GM10266 (cell line): ENCODE results near the gene ARHGAP1.
"Not testable (repeated sequence)": the region's sequence is repeated elsewhere in the genome, so short reads cannot be mapped to it uniquely, and the experiment has no call there.

Experiments used
- DNase-seq: peaks from one replicate; pipeline ENCODE4 v3.0.0; 2012; ENCODE audit errors: extremely low spot score
- CTCF ChIP-seq: IDR thresholded peaks from 2 replicates; pipeline ENCODE4 v1.5.1; 2012; ENCODE audit warnings: mild to moderate bottlenecking, low read depth; ENCODE audit not compliant: control insufficient read depth, insufficient read depth; ENCODE audit errors: missing control alignments

ARHGAP1 gene

GRCh38 chr11:46723359-46723680 lies 22.9 kb upstream of the ARHGAP1 start:
- TF ChIP-seq CTCF, result no peak
- no peak for DNase-seq

GRCh38 chr11:46722566-46723358 lies 22.3 kb upstream of the ARHGAP1 start:
- TF ChIP-seq CTCF, result no peak
- DNase-seq, result no peak

GRCh38 chr11:46721286-46721685 lies 20.9 kb upstream of the ARHGAP1 start:
- TF ChIP-seq CTCF, result no peak
- no peak for DNase-seq

- TF ChIP-seq CTCF, result no peak
- DNase-seq, result no peak
Observed at GRCh38 chr11:46719543-46720218, 19.3 kb upstream of the ARHGAP1 start.

- no peak for DNase-seq
- TF ChIP-seq CTCF, result no peak
Observed at GRCh38 chr11:46719048-46719542, 18.7 kb upstream of the ARHGAP1 start, which contains the start of gene F2. F2 (plus strand) TSS chr11:46719213; CDS start chr11:46719236, 23 bp downstream.

- DNase-seq, result no peak
- TF ChIP-seq CTCF, result no peak
Observed at GRCh38 chr11:46718155-46719019, 18.0 kb upstream of the ARHGAP1 start.

- not testable (repeated sequence) for DNase-seq
Observed at GRCh38 chr11:46717825-46718154, 17.4 kb upstream of the ARHGAP1 start.
